K562 (cell line): ENCODE measurements around the gene CLSTN1.

Source experiments
- GATAD2B ChIP-seq: fragments of 450-650 bp; IDR thresholded peaks from 2 replicates; pipeline ENCODE4 v1.6.1; 2017; ENCODE audit warnings: mild to moderate bottlenecking, borderline replicate concordance
- MXI1 ChIP-seq: IDR thresholded peaks from 2 replicates; pipeline ENCODE4 v1.6.1; 2011; ENCODE audit warnings: low read depth, mild to moderate bottlenecking, improper control_type of control experiment, low read length
- SIX5 ChIP-seq, 2 experiments: IDR thresholded peaks; 2 replicates each; pipeline ENCODE4 v1.6.1; 2011; ENCODE audit warnings: low read length in 2 of 2, borderline replicate concordance in 1 of 2, low read depth in 1 of 2, mild to moderate bottlenecking in 1 of 2, moderate library complexity in 1 of 2; ENCODE audit not compliant: insufficient read depth in 1 of 2
- TF ChIP-seq, protein P1 (sequence below), 3 experiments: IDR thresholded peaks in 2 of 3; conservative IDR thresholded peaks in 1 of 3; 2 replicates each; pipeline ENCODE4 v1.5.1; 2011 to 2012; ENCODE audit warnings: low read length in 3 of 3, mild to moderate bottlenecking in 3 of 3, control low read depth in 2 of 3, improper control_type of control experiment in 1 of 3, inconsistent platforms in 1 of 3, low read depth in 1 of 3, mixed read lengths in 1 of 3, moderate library complexity in 1 of 3; ENCODE audit not compliant: insufficient read depth in 2 of 3
- TF ChIP-seq, protein P2 (sequence below): sonication (generic); formaldehyde crosslinking; IDR thresholded peaks from 2 replicates; pipeline ENCODE4 v1.9.0; 2022; ENCODE audit warnings: mild to moderate bottlenecking, missing genetic modification reagents

DNA sequence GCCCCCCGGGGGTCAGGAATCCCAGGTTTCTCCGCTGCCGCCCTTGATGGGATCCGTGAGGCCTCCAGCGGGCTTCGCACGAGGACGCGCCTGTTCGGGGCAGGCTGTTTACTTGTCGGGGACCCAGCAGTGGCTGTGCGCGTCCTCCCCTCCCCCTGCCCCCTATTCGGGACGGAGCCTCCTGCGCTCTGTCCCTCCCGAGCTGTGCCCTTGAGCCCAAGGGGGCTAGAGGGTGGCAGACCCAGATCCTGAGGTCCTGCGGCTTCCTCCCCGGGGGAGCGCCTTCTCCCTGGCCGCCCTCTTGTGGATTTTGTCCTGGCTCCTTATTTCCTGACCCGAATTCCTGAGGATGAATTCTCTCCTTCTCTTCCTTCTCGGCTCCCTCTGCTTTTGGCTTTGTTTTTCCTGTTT lies 133.8 kb downstream of the CLSTN1 start:
- TF ChIP-seq, protein P1, sequence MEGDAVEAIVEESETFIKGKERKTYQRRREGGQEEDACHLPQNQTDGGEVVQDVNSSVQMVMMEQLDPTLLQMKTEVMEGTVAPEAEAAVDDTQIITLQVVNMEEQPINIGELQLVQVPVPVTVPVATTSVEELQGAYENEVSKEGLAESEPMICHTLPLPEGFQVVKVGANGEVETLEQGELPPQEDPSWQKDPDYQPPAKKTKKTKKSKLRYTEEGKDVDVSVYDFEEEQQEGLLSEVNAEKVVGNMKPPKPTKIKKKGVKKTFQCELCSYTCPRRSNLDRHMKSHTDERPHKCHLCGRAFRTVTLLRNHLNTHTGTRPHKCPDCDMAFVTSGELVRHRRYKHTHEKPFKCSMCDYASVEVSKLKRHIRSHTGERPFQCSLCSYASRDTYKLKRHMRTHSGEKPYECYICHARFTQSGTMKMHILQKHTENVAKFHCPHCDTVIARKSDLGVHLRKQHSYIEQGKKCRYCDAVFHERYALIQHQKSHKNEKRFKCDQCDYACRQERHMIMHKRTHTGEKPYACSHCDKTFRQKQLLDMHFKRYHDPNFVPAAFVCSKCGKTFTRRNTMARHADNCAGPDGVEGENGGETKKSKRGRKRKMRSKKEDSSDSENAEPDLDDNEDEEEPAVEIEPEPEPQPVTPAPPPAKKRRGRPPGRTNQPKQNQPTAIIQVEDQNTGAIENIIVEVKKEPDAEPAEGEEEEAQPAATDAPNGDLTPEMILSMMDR (IDR thresholded peaks at IDR 0.05 in 2 of 3, conservative IDR thresholded peaks at IDR 0.05 in 1 of 3; ENCODE audit: insufficient read depth in 2 of 3, low read depth in 1 of 3, low read length in 3 of 3), result peak; percentile 2 to 18 (median 8); a peak in 2 of 6 replicates
- TF ChIP-seq SIX5 (IDR thresholded peaks at IDR 0.05; ENCODE audit: borderline replicate concordance in 1 of 2, insufficient read depth in 1 of 2, low read depth in 1 of 2, low read length in 2 of 2) (no peak), MXI1 (no peak), GATAD2B (no peak)
- TF ChIP-seq, protein P2, sequence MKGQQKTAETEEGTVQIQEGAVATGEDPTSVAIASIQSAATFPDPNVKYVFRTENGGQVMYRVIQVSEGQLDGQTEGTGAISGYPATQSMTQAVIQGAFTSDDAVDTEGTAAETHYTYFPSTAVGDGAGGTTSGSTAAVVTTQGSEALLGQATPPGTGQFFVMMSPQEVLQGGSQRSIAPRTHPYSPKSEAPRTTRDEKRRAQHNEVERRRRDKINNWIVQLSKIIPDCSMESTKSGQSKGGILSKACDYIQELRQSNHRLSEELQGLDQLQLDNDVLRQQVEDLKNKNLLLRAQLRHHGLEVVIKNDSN, result no peak
